COLO668 (cell line): ENCODE results near the gene RFNG.
A peak's percentile ranks its signal among the peaks of the same experiment; 100 is the strongest.

Experiments used
- DNase-seq: peaks from one replicate; lab custom pipeline; 2025; ENCODE audit not compliant: unreplicated experiment; lab: John Stamatoyannopoulos, UW

The RFNG gene

GRCh38 chr17:82029990-82030469 is 21.6 kb downstream of the RFNG start:
- DNase-seq = peak; percentile 35

DNA sequence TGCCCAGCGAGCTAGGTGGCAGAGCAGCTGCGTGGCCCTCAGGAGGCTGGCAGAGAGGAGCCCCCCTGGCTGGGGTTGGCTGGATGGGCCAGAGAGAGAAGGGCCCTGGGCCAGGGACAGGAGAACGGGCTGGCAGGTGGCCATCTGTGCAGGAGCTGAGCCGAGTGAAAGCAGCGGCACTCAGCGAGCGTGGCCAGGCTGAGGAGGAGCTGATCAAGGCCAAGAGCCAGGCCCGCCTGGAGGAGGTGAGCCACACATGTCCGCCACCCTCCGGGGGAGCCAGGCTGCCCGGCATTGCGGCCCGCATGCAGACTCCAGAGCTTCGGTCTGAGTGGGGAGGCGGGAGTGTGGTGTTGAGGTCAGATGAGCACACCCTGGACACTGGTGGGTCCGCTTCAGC is 22.2 kb downstream of the RFNG start:
- DNase-seq = no peak

- DNase-seq = no peak
These were observed 22.6 kb downstream of the RFNG start for GRCh38 chr17:82028966-82029365.

GRCh38 chr17:82028246-82028645 is 23.4 kb downstream of the RFNG start:
- DNase-seq = no peak

- DNase-seq = no peak
These were observed 26.1 kb downstream of the RFNG start for GRCh38 chr17:82025401-82026107.

- DNase-seq = no peak
These were observed 26.8 kb downstream of the RFNG start for GRCh38 chr17:82024859-82025258.

DNA sequence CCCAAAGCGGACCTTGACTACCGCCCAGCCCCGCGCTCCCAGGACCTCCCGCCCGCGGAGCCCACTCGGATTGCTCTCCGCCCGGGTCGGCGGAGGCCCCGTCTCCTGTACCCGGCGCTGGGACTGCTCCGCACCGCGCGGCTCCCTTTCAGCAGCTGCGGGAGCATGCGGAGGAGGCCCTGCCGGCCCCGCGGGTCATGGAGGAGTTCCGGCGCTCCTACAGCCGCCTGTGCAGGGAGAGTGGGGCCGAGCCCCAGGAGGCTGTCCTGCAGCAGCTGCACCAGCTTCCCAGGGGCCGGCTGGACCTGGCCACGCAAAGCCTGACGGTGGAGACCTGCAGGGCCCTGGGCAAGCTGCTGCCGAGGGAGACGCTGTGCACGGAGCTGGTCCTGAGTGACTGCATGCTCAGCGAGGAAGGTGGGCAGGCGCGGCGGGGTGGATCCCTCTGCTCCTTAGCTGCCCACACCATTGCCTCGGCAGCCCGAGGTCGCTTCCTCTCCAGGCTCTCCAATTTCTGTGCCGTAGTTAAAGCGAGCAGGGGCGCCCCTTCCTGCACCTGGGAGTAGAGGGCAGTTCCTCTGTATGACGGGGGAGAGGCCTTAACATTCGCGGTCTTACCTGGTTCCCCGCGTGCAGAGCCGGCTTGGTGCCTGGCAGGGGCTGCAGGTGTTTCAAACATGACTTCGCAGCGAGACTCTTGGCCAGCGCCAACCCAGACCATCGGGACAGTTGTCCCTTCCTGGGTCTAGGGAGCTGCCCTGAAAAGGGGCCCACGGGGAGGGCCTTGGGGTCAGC is 28.0 kb downstream of the RFNG start:
- peak; percentile 43 for DNase-seq

GRCh38 chr17:82022981-82023446 is 28.6 kb downstream of the RFNG start, which contains the start of gene LRRC45:
Gene LRRC45 (plus strand): TSS chr17:82023305. CDS start chr17:82023644, 339 bp downstream.
- DNase-seq = peak; percentile 99

GRCh38 chr17:82022310-82022980 is 29.2 kb downstream of the RFNG start, which contains the start of gene CENPX:
Gene CENPX (minus strand): TSS chr17:82022878. CDS start chr17:82022861, 17 bp downstream.
- peak; percentile 28 for DNase-seq

- DNase-seq = peak; percentile 28
These were observed 29.7 kb downstream of the RFNG start for GRCh38 chr17:82021900-82022309.

DNA sequence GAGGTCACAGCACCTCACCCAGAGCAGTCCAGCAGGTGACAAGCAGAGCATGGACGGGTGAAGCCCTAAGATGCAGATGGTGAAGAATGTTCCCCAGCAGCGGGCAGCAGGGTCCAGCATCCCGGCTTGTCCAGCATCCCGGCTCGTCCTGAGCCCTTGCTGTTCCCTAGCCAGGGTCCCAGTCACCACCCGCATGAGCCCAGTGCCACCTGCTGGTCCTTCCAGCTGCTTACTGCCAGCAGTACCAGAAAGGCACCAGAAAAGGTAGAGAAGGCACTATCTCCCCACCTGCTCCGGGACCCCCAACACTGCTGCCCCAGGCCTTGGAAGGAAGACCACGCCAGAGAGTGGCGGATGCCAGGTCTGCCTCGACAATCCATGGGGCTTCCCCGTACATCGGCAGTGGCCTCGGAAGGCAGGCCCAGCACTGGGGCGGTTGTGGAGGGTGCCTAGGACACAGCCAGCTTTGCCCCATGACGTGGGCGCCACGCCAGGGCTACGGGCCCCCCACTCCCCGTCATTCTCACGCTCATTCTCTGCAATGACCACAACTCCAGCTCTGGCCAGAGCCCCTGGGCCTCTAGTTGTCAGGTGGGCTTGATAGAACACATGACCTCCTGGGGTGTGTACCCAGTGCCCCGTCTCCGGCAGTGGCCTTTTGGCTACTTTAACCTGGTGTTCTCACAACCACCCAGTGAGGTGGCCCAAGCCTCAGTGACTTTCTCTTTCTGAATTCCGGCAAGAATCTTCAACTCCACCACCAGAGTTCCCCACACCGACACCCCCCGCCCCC is 30.3 kb downstream of the RFNG start:
- peak; percentile 64 for DNase-seq

DNA sequence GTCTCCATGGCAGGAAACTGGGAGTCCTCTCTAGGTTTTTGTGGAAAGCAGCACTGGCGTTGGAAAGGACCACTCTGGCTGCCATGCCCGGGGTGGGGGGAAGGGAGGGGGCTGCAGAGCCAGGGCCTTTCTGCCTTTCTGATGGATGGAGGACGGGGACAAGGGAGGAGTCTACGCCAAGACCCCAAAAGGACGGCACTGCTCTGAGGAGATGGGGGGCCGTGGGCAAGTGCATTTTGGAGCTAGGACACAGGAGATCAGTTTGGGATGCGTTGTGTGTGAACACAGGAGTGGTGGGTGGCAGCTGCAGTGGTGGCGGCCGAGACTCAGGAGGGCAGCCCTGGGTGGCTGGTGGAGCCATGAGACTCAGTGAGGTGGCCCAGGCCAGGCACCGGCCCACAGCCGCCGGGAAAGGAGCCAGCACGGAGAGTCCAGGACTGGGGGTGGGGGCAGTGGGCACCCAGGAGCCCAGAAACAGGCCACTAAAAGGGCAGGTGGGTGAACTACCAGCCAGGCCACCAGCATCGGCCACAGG is 31.0 kb downstream of the RFNG start:
- no peak for DNase-seq

DNA sequence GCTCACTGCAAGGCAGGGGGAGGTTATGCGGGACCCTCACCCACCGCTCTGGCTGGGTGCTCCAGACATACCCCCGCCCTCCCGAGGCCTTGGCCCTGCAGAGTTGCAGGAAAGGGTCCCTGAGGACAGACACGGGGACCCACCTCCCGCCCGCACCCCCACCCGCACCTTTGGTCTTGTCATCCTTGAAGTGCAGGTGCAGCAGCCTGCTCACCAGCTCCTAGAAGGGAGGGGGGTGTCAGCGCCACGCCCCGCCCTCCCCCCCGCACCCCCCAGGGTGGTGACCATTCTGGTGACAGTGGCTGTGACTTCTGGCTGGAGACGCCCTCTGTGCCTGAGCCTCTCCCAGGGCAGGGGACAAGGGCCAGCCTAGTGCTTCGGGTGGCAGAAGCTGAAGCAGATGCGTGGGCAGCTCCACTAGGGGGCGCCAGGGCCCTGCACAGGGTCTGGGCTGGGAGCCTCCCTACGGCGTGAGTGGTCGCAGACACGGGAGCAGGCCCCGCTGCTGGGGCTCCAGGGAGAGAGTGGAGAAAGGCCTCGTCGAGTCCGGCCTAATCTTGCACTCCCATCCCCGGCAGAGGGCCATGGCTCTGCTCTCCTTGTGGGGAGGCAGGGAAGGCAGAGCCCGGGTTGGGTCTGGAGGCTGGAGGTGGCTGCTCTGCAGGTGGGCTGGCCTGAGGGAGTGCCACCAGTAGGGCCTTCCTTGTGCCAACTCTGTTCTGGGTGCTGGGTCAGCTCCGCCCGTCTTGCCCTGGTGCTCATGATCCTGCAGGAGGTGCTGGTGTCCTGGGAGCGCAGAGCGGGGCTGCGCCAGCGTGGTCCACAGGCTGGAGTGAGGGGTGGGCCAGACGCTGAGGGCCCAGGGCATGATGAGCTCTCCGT is 31.7 kb downstream of the RFNG start:
- DNase-seq = peak; percentile 45

GRCh38 chr17:82018989-82019689 is 32.5 kb downstream of the RFNG start:
- DNase-seq = no peak

GRCh38 chr17:82018152-82018988 is 33.2 kb downstream of the RFNG start:
- DNase-seq = peak; percentile 57

- no peak for DNase-seq
These were observed 33.9 kb downstream of the RFNG start for GRCh38 chr17:82017612-82018151.

DNA sequence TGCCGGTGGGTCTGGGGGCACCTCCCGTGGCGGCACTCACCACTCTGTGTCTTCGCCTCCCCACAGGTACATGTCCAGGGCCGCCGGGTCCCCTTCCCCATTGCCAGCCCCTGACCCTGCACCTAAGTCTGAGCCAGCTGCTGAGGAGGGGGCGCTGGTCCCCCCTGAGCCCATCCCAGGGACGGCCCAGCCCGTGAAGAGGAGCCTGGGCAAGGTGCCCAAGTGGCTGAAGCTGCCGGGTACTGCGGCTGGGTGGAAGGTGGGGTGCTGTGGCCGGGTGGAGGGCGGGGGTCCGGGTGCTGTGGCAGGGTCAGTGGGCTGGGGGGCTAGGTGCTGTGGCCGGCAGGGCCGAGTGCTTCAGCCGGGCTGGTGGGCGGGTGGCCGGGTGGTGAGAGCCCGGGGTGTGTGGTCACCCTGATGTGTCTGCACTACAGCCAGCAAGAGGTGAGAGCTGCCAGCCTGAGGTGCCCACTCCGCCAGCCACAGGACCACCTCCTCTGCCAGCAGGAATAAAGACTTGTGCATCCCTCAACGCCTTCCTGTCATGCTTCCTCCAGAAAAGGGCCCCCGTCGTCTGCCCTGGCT is 34.6 kb downstream of the RFNG start:
- DNase-seq = no peak
